Middle frontal gyrus (tissue), 1 donor: ENCODE results near the gene DPEP1.
"Not testable (repeated sequence)": the region's sequence is repeated elsewhere in the genome, so short reads cannot be mapped to it uniquely, and the experiment has no call there.

ENCODE experiments used
- DNase-seq: peaks from one replicate; pipeline ENCODE4 v3.0.0-alpha.2; 2015; ENCODE audit warnings: low spot score; ENCODE audit errors: extremely low spot score

The DPEP1 gene

DNA sequence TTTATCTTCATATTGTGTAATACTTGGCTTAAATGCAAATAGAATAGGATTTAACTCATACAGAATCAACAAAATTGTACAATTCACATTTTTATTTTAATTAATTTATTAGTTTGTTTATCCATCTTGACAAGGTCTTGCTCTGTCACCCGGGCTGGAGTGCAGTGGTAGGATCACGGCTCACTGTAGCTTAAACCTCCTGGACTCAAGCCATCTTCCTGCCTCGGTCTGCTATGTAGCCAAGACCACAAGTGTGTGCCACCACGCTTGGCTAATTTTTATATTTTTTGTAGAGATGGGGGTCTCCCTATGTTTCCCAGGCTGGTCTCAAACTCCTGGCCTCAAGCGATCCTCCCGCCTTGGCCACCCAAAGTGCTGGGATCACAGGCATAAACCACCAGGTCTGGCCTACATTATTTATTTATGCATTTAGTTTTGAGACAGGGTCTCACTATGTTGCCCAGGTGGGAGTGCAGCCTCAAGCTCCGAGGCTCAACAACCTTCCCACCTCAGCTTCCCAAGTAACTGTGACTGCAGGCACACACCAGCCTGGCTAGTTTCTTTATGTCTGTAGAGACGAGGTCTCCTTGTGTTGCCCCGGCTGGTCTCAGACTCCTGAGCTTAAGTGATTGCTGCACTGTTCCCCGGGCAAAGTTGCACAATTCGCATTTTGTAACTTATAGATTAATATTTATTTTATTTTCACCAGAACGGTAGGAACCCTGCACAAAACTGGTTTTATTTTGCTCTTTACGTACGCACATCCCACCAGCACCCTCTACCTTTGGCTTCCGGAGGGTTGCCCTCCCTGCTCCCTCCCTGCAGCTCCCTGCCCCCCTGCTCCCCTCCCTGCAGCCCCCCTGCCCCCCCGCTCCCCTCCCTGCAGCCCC lies 4.9 kb downstream of the DPEP1 start:
- DNase-seq, result no peak

- no peak for DNase-seq
Measured at GRCh38 chr16:89619840-89620239, 6.4 kb downstream of the DPEP1 start.

DNA sequence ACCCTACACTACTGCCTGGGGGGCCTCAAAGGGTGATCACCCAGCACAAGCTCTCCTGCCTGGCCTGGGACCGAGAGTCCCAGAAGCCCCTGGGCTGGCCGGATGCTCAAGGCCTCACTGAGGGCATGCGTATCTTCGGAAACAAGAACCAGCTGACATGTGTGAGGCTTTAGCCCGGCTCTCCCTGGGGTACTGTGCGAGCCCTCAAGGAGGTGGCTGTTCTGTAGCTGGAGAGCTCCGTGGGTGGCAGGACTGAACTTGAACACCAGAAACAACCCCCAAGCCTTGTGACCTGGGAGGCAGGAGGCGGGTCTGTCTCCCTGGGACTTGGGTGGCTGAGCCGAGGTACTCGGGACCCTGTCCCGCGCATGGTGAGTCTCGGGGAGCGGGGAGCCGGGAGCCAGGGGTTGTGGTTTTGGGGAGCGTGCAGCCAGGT lies 7.0 kb downstream of the DPEP1 start:
- DNase-seq, result no peak

DNA sequence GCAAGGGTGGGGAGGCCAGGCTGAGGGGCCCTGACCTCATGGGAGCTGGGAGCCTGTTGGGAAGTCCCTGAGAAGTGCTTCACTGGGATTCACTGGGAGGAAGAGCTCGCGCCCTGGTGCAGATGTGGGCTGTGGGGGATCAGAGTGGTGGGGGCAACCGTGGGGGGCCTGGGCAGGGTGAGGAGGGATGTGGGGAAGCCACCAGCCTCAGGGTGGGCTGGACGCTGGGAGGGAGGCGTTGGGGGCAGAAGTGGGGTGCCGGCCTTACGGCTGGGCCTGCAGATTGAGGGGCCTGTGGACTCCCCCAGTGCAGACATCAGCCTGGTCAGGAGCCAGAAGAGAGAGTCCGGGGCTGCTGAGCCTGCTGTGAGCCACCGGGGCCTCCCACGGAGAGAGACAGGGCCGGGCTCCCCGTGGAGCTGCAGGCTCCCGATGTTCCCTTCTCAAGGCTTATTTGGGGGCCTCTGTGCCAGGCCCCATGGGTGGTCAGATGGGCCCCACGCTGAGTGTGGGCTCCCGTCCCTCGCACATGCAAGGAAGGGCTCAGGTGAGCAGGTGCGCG lies 7.8 kb downstream of the DPEP1 start:
- DNase-seq, result no peak

GRCh38 chr16:89621698-89622409 lies 8.4 kb downstream of the DPEP1 start:
- DNase-seq, result no peak

DNA sequence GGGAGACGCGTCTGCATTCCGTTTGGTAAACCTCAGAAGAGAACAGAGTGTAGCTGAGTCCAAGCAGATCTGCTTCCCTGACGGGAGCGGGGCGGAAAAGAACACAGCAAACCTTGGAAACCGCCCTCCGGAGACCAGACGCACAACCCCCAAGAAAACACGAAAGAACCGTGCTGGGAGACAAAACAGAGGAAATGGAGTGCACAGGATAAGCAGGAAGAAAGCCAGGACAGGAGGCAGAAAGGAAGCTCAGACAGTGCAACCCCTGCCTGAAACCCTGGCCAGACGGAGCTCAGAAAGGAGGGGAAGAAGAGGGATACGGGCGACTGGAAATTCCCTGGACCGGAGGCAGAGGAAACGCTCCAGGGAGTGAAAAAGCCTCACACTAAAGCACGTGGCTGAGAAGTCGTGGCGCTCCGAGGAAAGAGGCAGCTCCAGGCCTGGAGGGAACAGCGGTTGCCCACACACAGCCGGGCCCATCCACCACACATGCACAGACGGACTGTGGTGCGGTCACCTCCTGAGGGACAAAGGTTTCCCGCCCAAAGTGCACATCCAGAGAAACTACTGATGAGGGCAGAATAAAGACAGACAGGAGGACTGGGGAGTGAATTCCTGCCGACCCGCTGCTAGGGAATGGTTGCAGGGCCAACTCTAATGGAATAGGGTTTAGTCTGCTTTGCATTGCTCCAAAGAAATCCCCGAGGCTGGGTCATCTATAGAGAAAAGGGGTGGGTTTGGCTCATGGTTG lies 10.2 kb downstream of the DPEP1 start:
- no peak for DNase-seq

GRCh38 chr16:89624777-89625761 lies 11.6 kb downstream of the DPEP1 start:
- DNase-seq, result no peak

DNA sequence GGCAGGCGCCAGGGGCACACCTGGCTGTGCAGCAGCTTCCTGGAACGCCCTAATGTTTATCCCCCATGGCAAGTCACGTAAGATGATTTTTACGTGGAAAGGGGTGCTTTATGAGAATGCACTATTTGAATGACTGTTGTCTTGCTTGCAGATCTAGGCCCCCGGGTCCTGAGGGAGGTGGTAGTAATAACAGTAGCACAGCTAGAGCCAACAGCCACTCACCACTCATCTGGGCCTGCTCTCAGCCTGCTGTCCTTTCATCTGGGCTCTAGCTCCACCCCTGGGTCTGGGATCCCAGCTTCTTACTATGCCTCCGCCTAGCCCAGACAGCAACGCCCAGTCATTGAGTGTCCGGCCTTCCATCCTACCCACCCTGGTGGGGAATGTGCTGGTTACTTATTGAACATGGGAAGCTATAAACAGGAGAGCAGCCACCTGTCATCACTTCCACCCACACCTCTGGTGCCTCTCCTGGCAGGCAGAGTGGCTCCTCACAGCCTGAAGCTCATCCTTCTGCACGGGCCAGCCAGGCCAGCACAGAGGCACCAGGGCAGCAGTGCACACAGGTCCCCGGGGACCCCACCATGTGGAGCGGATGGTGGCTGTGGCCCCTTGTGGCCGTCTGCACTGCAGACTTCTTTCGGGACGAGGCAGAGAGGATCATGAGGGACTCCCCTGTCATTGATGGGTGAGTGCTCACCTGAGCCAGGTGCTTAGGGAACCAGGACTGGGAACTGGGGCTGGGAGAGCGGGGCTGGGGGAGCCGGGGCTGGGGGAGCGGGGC lies 16.6 kb downstream of the DPEP1 start:
- DNase-seq, result no peak

DNA sequence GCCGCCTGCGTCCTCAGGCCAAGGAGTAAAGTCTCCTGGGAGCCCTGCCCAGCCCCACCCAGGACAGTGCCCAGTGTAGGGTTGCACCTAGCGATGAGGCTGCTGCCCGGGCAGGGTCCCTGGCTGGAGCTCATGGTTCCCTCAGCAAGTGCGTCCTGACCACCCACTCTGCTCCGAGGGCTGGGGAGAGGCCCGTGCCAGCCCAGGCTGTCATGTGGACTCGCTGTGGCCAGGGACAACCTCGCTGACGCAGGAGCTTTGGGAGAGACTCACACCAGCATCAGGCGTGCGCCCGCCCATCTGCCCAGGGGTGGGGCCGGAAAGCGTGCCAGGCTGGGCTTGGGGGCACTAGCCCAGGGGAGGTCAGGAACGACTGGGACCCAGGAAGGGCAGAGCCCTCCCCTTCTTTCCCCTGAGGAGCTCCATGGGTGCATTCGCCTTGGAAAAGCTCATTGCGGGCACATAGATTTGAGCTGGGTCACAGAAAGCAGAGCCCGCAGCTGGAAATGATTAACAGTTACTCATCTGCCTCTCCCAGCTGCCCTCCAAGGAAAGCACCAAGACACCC lies 19.7 kb downstream of the DPEP1 start:
- no peak for DNase-seq

- DNase-seq, result not testable (repeated sequence)
Measured at GRCh38 chr16:89634463-89635385, 21.3 kb downstream of the DPEP1 start.

DNA sequence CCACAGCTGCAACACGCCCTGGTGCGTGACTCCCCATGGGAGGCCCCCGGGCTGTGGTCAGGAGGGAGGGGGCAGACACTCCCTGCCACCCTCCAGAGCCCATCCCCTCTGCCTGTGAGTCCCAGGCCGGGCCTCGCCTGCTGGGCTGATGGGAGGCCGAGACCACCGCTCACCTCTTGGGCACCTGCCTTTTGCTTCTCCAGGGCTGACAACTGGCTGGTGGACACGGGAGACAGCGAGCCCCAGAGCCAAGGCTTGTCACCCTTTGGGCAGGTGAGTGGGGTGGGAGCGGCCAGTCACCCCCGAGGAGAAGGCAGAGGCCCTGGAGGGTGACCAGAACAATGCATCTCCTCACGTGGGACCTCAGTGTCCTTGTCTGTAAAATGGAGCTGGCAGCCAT lies 23.2 kb downstream of the DPEP1 start:
- no peak for DNase-seq

DNA sequence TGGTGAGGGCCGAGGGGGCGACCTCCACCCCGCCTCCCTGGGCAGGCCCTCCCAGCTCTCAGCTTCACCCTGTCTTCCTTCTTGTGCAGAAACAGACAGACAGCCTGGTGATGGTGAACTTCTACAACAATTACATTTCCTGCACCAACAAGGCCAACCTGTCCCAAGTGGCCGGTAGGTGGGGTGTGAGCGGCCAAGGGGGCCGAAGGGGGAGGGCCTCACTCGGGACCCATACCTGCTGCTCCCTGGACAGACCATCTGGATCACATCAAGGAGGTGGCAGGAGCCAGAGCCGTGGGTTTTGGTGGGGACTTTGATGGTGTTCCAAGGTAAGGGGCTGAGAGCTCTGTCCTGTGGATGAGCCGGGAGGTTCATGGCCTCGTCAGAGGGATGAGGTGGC lies 23.9 kb downstream of the DPEP1 start:
- no peak for DNase-seq

GRCh38 chr16:89638455-89638854 lies 25.0 kb downstream of the DPEP1 start:
- no peak for DNase-seq

DNA sequence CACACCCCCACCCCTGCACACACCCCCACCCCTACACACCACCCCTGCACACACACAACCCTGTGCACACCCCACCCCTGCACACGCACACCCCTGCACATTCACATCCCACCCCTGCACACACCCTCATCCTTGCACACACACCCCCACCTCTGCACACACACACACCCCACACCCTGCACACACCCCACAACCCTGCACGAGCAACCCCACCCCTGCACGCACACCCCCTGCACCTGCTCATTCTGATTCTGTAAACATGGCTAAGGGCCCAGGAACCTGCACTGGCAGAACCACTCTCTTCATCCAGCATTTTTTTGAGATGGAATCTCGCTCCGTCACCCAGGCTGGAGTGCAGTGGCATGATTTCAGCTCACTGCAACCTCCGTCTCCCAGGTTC lies 25.9 kb downstream of the DPEP1 start:
- no peak for DNase-seq

DNA sequence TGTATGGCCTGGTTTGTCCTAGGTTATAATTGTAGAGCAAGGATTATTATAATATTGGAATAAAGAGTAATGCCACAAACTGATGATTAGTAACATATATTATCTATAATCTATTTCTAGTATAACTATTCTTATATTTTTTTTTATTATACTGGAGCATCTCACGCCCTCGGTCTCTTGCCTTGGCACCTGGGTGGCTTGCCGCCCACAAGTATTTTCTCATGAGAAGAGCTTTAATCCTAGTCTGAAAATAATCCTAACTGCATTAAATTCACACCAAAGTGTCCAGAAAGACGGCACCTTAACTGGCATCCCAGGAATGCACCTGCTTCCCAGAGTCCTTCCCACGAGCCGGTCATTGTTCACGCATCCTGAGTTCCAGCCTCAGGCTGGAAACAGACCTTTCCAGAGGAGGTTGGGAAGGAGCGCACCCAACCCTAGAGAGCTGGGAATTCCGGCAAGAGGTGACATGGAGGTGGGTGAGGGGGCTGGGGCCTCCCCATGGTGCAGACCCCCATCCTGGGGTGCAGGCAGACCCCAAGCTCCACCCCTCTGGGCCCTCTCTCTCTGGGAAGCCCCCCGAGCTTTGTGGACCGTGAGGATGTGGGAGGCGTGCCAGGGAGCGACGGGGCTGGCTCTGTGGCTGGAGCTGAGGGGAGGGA lies 28.1 kb downstream of the DPEP1 start:
- no peak for DNase-seq

GRCh38 chr16:89642574-89642973 lies 29.1 kb downstream of the DPEP1 start:
- no peak for DNase-seq

DNA sequence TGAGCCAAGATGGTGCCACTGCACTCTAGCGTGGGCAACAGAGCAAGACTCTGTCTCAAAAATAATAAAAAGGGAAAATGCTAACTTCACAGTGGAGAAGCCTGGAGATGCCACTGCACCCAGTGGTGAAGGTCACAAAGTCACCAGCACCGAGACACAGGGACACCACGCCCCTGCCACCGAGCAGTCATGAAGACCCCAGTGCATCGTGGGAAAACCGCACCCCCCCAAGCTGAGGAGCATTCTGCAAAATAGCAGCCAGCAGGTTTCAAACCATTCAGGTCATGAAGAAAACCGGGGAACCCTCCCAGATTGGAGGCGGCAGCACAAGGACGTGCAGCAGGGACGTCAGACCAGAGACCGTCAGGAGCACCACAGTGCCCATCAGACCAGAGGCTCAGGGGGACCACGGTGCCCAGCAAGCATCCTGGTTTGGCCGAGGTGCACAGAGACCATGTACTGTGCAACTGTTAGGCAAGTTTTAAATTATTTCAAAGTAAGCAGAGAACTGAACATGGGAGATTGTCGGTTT lies 30.4 kb downstream of the DPEP1 start:
- no peak for DNase-seq
